Measurements from ENCODE around the gene KRT74. TPM values are rescaled to one million over a fixed set of nuclear protein-coding genes. Genes with fewer than 3 reads are reported as not detected.

The KRT74 gene
- total and polyA plus RNA-seq, 2 of the 13 experiments (the other 11 are each of a cell fraction or from before 2014, with no cell fraction given), result not detected

DNA sequence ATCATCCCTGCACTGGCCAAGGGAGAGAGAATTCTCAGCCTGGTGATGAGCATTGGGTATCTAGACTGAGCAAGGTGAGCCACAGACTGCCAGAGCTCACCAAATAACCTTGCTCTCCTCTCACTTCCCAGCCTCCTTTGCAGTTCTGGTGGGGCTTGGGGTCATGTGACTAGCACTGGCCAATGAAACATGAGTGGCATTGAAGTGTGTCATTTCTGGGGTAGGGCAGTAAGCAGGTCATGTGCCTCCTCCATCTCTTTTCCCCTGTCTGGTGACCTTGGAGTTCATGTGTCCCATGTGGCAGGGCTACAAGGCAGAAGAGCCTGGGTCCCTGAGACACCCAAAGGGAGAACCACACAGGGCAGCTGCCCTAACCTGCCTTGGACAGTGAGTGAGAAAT, 31.2 kb upstream of the KRT74 start:
- FAIRE-seq, result no peak
- Histone ChIP-seq H3K27me3 (ENCODE audit: control insufficient read depth in 1 of 2, insufficient read depth in 2 of 2, low read length in 2 of 2) (peaks cover 3 to 22% of the 10 kb centered on the region in 2 experiments; a peak in 4 of 5 replicates), H2AFZ (ENCODE audit: low read length) (no peak overlapping the region), H3K4me1 (ENCODE audit: insufficient read depth, low read length) (no peaks in the 10 kb centered on the region), H3K4me2 (ENCODE audit: low read depth, low read length) (no peak overlapping the region), H3K79me2 (ENCODE audit: insufficient read depth, low read length) (no peaks in the 10 kb centered on the region), H4K20me1 (ENCODE audit: insufficient read depth, low read length) (no peaks in the 10 kb centered on the region), H3K36me3 (replicated peaks in 1 of 2; ENCODE audit: control insufficient read depth in 1 of 2, insufficient read depth in 2 of 2, low read length in 2 of 2) (no peaks in the 10 kb centered on the region), H3K9ac (ENCODE audit: insufficient read depth, low read depth, low read length) (no peak overlapping the region), H3K9me3 (ENCODE audit: low read length) (no peaks in the 10 kb centered on the region), H3K27ac (ENCODE audit: extremely low read length, insufficient read depth, low read length) (no peak overlapping the region), H3K4me3 (replicated peaks in 1 of 3; ENCODE audit: insufficient read depth in 1 of 3, low read depth in 2 of 3, low read length in 3 of 3) (no peak overlapping the region)
- ATAC-seq, result no peak
- CTCF ChIA-PET (ENCODE audit: low intra/inter-chr PET ratio, low total read pairs), result no interaction called here
- no peak for TF ChIP-seq ZC3H13 (CRISPR knock-in tag; IDR thresholded peaks at IDR 0.05)
- TF ChIP-seq, protein P1, sequence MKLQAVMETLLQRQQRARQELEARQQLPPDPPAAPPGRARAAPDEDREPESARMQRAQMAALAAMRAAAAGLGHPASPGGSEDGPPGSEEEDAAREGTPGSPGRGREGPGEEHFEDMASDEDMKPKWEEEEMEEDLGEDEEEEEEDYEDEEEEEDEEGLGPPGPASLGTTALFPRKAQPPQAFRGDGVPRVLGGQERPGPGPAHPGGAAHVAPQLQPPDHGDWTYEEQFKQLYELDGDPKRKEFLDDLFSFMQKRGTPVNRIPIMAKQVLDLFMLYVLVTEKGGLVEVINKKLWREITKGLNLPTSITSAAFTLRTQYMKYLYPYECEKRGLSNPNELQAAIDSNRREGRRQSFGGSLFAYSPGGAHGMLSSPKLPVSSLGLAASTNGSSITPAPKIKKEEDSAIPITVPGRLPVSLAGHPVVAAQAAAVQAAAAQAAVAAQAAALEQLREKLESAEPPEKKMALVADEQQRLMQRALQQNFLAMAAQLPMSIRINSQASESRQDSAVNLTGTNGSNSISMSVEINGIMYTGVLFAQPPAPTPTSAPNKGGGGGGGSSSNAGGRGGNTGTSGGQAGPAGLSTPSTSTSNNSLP (IDR thresholded peaks at IDR 0.05; ENCODE audit: low read depth, low read length), result no peak
- TF ChIP-seq, protein P2, sequence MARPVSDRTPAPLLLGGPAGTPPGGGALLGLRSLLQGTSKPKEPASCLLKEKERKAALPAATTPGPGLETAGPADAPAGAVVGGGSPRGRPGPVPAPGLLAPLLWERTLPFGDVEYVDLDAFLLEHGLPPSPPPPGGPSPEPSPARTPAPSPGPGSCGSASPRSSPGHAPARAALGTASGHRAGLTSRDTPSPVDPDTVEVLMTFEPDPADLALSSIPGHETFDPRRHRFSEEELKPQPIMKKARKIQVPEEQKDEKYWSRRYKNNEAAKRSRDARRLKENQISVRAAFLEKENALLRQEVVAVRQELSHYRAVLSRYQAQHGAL (CRISPR knock-in tag; IDR thresholded peaks at IDR 0.05; ENCODE audit: not compliant biosample characterization), result no peak
- no peak for TF ChIP-seq U2AF2 (IDR thresholded peaks at IDR 0.05; ENCODE audit: low read depth, low read length)
- no peak for TF ChIP-seq THYN1 (CRISPR knock-in tag; IDR thresholded peaks at IDR 0.05; ENCODE audit: borderline replicate concordance, low read depth)
- 0 out of 2 replicates have a peak, but pooled peaks have one; percentile 22 for TF ChIP-seq NFYB (CRISPR knock-in tag; IDR thresholded peaks at IDR 0.05)
- TF ChIP-seq TOE1 (CRISPR knock-in tag; IDR thresholded peaks at IDR 0.05), result no peak
- in situ Hi-C loops (cut with HindIII; ENCODE audit: extremely low pct_ligation_motif_present, low pct_unique_long_range_greater_than_20kb) (no loop called here), intact Hi-C loops (cut with micrococcal nuclease; ENCODE audit: unreplicated experiment) (no loop called here)
- POLR2A ChIA-PET, result no interaction called here
- BruUV-seq (replicated peaks), result no TSS peak
- DNase-seq (ENCODE audit: low spot score), result no peak

Measured in HepG2 (cell line).